ENCODE results near the gene PRX.

The PRX gene

GRCh38 chr19:40358773-40359172 lies 54.4 kb downstream of the PRX start:
- Histone ChIP-seq H3K4me3 (ENCODE audit: control insufficient read depth in 1 of 7, extremely low read depth in 1 of 7, insufficient read depth in 4 of 7, low read depth in 2 of 7, low read length in 6 of 7) (peak overlapping the region in 1 of 7 experiments; percentile 16), H3K36me3 (ENCODE audit: control insufficient read depth in 4 of 4, insufficient read depth in 4 of 4, low read length in 3 of 4) (no peaks in the 10 kb centered on the region), H3K9me3 (ENCODE audit: control extremely low read depth in 1 of 5, control insufficient read depth in 4 of 5, insufficient read depth in 2 of 5, low read depth in 1 of 5, low read length in 4 of 5) (no peaks in the 10 kb centered on the region), H3K27me3 (replicated peaks in 2 of 5; ENCODE audit: control insufficient read depth in 4 of 5, insufficient read depth in 5 of 5, low read length in 4 of 5) (no peaks in the 10 kb centered on the region), H3K27ac (ENCODE audit: insufficient read depth in 1 of 2, low read depth in 1 of 2, low read length in 2 of 2, poor library complexity in 1 of 2, severe bottlenecking in 2 of 2) (no peak overlapping the region), H3K4me1 (ENCODE audit: control extremely low read depth in 1 of 4, control insufficient read depth in 4 of 4, insufficient read depth in 4 of 4, low read length in 3 of 4) (peaks cover 0 to 69% (median 36%) of the 10 kb centered on the region in 4 experiments)
- POLR2A ChIA-PET, result interaction anchor here (0.6 kb wide), 1 partner anchor 11 kb away, joined by 3 read pairs; the partner anchor contains the start of genes C19orf47 and PLD3
- peak; percentile 83 to 94 (median 94) for DNase-seq
- WGBS (ENCODE audit: insufficient coverage), result 0% methylated on average over 1 of the region's 5 CpGs
- CTCF ChIA-PET, result interaction anchor here (1.1 kb wide), 1 partner anchor 10 kb away, joined by 3 read pairs; the partner anchor contains the start of genes C19orf47 and PLD3

- 100% methylated on average over 1 of the region's 3 CpGs for WGBS (ENCODE audit: insufficient coverage)
- Histone ChIP-seq H3K4me3 (ENCODE audit: control insufficient read depth in 1 of 7, extremely low read depth in 1 of 7, insufficient read depth in 4 of 7, low read depth in 2 of 7, low read length in 6 of 7) (no peak overlapping the region), H3K36me3 (ENCODE audit: control insufficient read depth in 4 of 4, insufficient read depth in 4 of 4, low read length in 3 of 4) (no peaks in the 10 kb centered on the region), H3K27ac (ENCODE audit: insufficient read depth in 1 of 2, low read depth in 1 of 2, low read length in 2 of 2, poor library complexity in 1 of 2, severe bottlenecking in 2 of 2) (no peak overlapping the region), H3K9me3 (ENCODE audit: control extremely low read depth in 1 of 5, control insufficient read depth in 4 of 5, insufficient read depth in 2 of 5, low read depth in 1 of 5, low read length in 4 of 5) (no peaks in the 10 kb centered on the region), H3K4me1 (ENCODE audit: control extremely low read depth in 1 of 4, control insufficient read depth in 4 of 4, insufficient read depth in 4 of 4, low read length in 3 of 4) (peaks cover 0 to 58% (median 29%) of the 10 kb centered on the region in 4 experiments), H3K27me3 (replicated peaks in 2 of 5; ENCODE audit: control insufficient read depth in 4 of 5, insufficient read depth in 5 of 5, low read length in 4 of 5) (no peaks in the 10 kb centered on the region)
- no peak for DNase-seq
- ChIA-PET POLR2A (interaction anchor here (1.7 kb wide), 1 partner anchor 8 kb away, joined by 3 read pairs; no protein-coding TSS in a partner anchor), CTCF (interaction anchor here (1.1 to 1.6 kb wide), 2 partner anchors 9 to 52 kb away, joined by 3 to 6 read pairs; partner anchors contain the start of genes C19orf47 and PLD3)
Measured at GRCh38 chr19:40357640-40358039, 55.5 kb downstream of the PRX start.

GRCh38 chr19:40356681-40357595 lies 56.2 kb downstream of the PRX start:
- no peak overlapping the region for H3K27ac ChIP-seq (ENCODE audit: insufficient read depth in 1 of 2, low read depth in 1 of 2, low read length in 2 of 2, poor library complexity in 1 of 2, severe bottlenecking in 2 of 2)
- WGBS (ENCODE audit: insufficient coverage), result 100% methylated on average over 5 of the region's 6 CpGs
- H3K4me1 ChIP-seq (ENCODE audit: control extremely low read depth in 1 of 4, control insufficient read depth in 4 of 4, insufficient read depth in 4 of 4, low read length in 3 of 4), result peaks cover 0 to 51% (median 22%) of the 10 kb centered on the region in 4 experiments
- H3K9me3 ChIP-seq (ENCODE audit: control extremely low read depth in 1 of 5, control insufficient read depth in 4 of 5, insufficient read depth in 2 of 5, low read depth in 1 of 5, low read length in 4 of 5), result no peaks in the 10 kb centered on the region
- DNase-seq, result no peak
- no peaks in the 10 kb centered on the region for H3K27me3 ChIP-seq (replicated peaks in 2 of 5; ENCODE audit: control insufficient read depth in 4 of 5, insufficient read depth in 5 of 5, low read length in 4 of 5)
- no peaks in the 10 kb centered on the region for H3K36me3 ChIP-seq (ENCODE audit: control insufficient read depth in 4 of 4, insufficient read depth in 4 of 4, low read length in 3 of 4)
- POLR2A ChIA-PET, result interaction anchor here (1.7 kb wide), 1 partner anchor 8 kb away, joined by 3 read pairs; no protein-coding TSS in a partner anchor
- CTCF ChIA-PET, result interaction anchor here (1.6 kb wide), 1 partner anchor 52 kb away, joined by 6 read pairs; no protein-coding TSS in a partner anchor
- H3K4me3 ChIP-seq (ENCODE audit: control insufficient read depth in 1 of 7, extremely low read depth in 1 of 7, insufficient read depth in 4 of 7, low read depth in 2 of 7, low read length in 6 of 7), result no peak overlapping the region

GRCh38 chr19:40355975-40356680 lies 57.0 kb downstream of the PRX start:
- no peak for DNase-seq
- H3K9me3 ChIP-seq (ENCODE audit: control extremely low read depth in 1 of 5, control insufficient read depth in 4 of 5, insufficient read depth in 2 of 5, low read depth in 1 of 5, low read length in 4 of 5), result no peaks in the 10 kb centered on the region
- H3K27me3 ChIP-seq (replicated peaks in 2 of 5; ENCODE audit: control insufficient read depth in 4 of 5, insufficient read depth in 5 of 5, low read length in 4 of 5), result no peaks in the 10 kb centered on the region
- ChIA-PET CTCF (interaction anchor here (1.6 kb wide), 1 partner anchor 51 kb away, joined by 6 read pairs; no protein-coding TSS in a partner anchor), POLR2A (interaction anchor here (1.7 kb wide), 1 partner anchor 9 kb away, joined by 3 read pairs; no protein-coding TSS in a partner anchor)
- no peak overlapping the region for H3K27ac ChIP-seq (ENCODE audit: insufficient read depth in 1 of 2, low read depth in 1 of 2, low read length in 2 of 2, poor library complexity in 1 of 2, severe bottlenecking in 2 of 2)
- no peaks in the 10 kb centered on the region for H3K36me3 ChIP-seq (ENCODE audit: control insufficient read depth in 4 of 4, insufficient read depth in 4 of 4, low read length in 3 of 4)
- H3K4me3 ChIP-seq (ENCODE audit: control insufficient read depth in 1 of 7, extremely low read depth in 1 of 7, insufficient read depth in 4 of 7, low read depth in 2 of 7, low read length in 6 of 7), result no peak overlapping the region
- peaks cover 0 to 47% (median 20%) of the 10 kb centered on the region in 4 experiments for H3K4me1 ChIP-seq (ENCODE audit: control extremely low read depth in 1 of 4, control insufficient read depth in 4 of 4, insufficient read depth in 4 of 4, low read length in 3 of 4)
- 82% methylated on average over 8 of the region's 9 CpGs for WGBS (ENCODE audit: insufficient coverage)

- Histone ChIP-seq H3K9me3 (ENCODE audit: control extremely low read depth in 1 of 5, control insufficient read depth in 4 of 5, insufficient read depth in 2 of 5, low read depth in 1 of 5, low read length in 4 of 5) (no peaks in the 10 kb centered on the region), H3K27me3 (replicated peaks in 2 of 5; ENCODE audit: control insufficient read depth in 4 of 5, insufficient read depth in 5 of 5, low read length in 4 of 5) (no peaks in the 10 kb centered on the region), H3K36me3 (ENCODE audit: control insufficient read depth in 4 of 4, insufficient read depth in 4 of 4, low read length in 3 of 4) (peaks cover 0 to 5% (median 0%) of the 10 kb centered on the region in 4 experiments), H3K27ac (ENCODE audit: insufficient read depth in 1 of 2, low read depth in 1 of 2, low read length in 2 of 2, poor library complexity in 1 of 2, severe bottlenecking in 2 of 2) (peak overlapping the region in 1 of 2 experiments; percentile 73), H3K4me3 (ENCODE audit: control insufficient read depth in 1 of 7, extremely low read depth in 1 of 7, insufficient read depth in 4 of 7, low read depth in 2 of 7, low read length in 6 of 7) (peak overlapping the region; percentile 23 to 99 (median 82)), H3K4me1 (ENCODE audit: control extremely low read depth in 1 of 4, control insufficient read depth in 4 of 4, insufficient read depth in 4 of 4, low read length in 3 of 4) (peaks cover 0 to 20% (median 15%) of the 10 kb centered on the region in 4 experiments)
- peak; percentile 27 to 47 (median 47) for DNase-seq
- ChIA-PET POLR2A (interaction anchor here (1.3 kb wide), 1 partner anchor 9 kb away, joined by 3 read pairs; no protein-coding TSS in a partner anchor), CTCF (interaction anchor here (1.0 kb wide), 2 partner anchors 9 to 286 kb away, joined by 3 read pairs; no protein-coding TSS in a partner anchor)
- 20% methylated on average over 17 of the region's 17 CpGs for WGBS (ENCODE audit: insufficient coverage)
Measured at GRCh38 chr19:40348961-40349507, 64.1 kb downstream of the PRX start.

GRCh38 chr19:40348125-40348913 lies 64.9 kb downstream of the PRX start, which contains the start of the genes C19orf47 and PLD3:
Gene C19orf47, minus strand, starts transcription at chr19:40348397. Its CDS starts 6,540 bp downstream, at chr19:40341857.
Gene PLD3, plus strand, starts transcription at chr19:40348695. Its CDS starts 17,789 bp downstream, at chr19:40366484.
- ChIA-PET POLR2A (interaction anchor here (0.6 to 1.3 kb wide), 3 partner anchors 10 to 1060 kb away, joined by 3 to 4 read pairs (median 3); no protein-coding TSS in a partner anchor), CTCF (interaction anchor here (0.8 to 1.5 kb wide), 4 partner anchors 10 to 293 kb away, joined by 3 to 7 read pairs (median 4); partner anchors contain the start of gene ZNF780B)
- peak within 1 kb of the TSS; percentile 64 to 85 for H3K27ac ChIP-seq (ENCODE audit: insufficient read depth in 1 of 2, low read depth in 1 of 2, low read length in 2 of 2, poor library complexity in 1 of 2, severe bottlenecking in 2 of 2)
- DNase-seq, result peak; percentile 99 to 100 (median 100)
- H3K4me3 ChIP-seq (ENCODE audit: control insufficient read depth in 1 of 7, extremely low read depth in 1 of 7, insufficient read depth in 4 of 7, low read depth in 2 of 7, low read length in 6 of 7), result peak within 1 kb of the TSS; percentile 72 to 99 (median 82)
- peaks cover 0 to 20% (median 15%) of the 10 kb centered on the region in 4 experiments for H3K4me1 ChIP-seq (ENCODE audit: control extremely low read depth in 1 of 4, control insufficient read depth in 4 of 4, insufficient read depth in 4 of 4, low read length in 3 of 4)
- H3K36me3 ChIP-seq (ENCODE audit: control insufficient read depth in 4 of 4, insufficient read depth in 4 of 4, low read length in 3 of 4), result peaks cover 0 to 5% (median 0%) of the 10 kb centered on the region in 4 experiments
- no peaks in the 10 kb centered on the region for H3K27me3 ChIP-seq (replicated peaks in 2 of 5; ENCODE audit: control insufficient read depth in 4 of 5, insufficient read depth in 5 of 5, low read length in 4 of 5)
- no peaks in the 10 kb centered on the region for H3K9me3 ChIP-seq (ENCODE audit: control extremely low read depth in 1 of 5, control insufficient read depth in 4 of 5, insufficient read depth in 2 of 5, low read depth in 1 of 5, low read length in 4 of 5)
- 0% methylated on average over 51 of the region's 77 CpGs for WGBS (ENCODE audit: insufficient coverage)

Data from common myeloid progenitor, CD34-positive (primary cell).